CD4-positive, alpha-beta T cell treated with Interleukin-17A for 1 hour (primary cell): ENCODE data around the gene SAMD7.

Source experiments
- DNase-seq: peaks from one replicate; pipeline ENCODE4 v3.0.0-alpha.2; 2020

Gene SAMD7

GRCh38 chr3:169911272-169911671 lies at the start of gene SAMD7:
Gene SAMD7 (plus strand): TSS chr3:169911572. CDS start chr3:169919499, 7,927 bp downstream.
- DNase-seq, result no peak

- DNase-seq, result no peak
These were observed 49.5 kb upstream of the SAMD7 start for GRCh38 chr3:169861871-169862270.

- DNase-seq, result peak; percentile 79
These were observed 47.9 kb upstream of the SAMD7 start for GRCh38 chr3:169863458-169863899.

GRCh38 chr3:169864270-169864669 lies 47.1 kb upstream of the SAMD7 start:
- no peak for DNase-seq

- peak; percentile 4 for DNase-seq
These were observed 46.1 kb upstream of the SAMD7 start for GRCh38 chr3:169865176-169865767.

- DNase-seq, result no peak
These were observed 43.7 kb upstream of the SAMD7 start for GRCh38 chr3:169867584-169868210.

GRCh38 chr3:169868369-169868768 lies 43.0 kb upstream of the SAMD7 start:
- DNase-seq, result no peak

- no peak for DNase-seq
These were observed 41.7 kb upstream of the SAMD7 start, which contains the start of gene LRRC31 for GRCh38 chr3:169869484-169870220. Gene LRRC31 (minus strand): TSS chr3:169869935. CDS start chr3:169869807, 128 bp downstream.

GRCh38 chr3:169871129-169871886 lies 40.1 kb upstream of the SAMD7 start:
- DNase-seq, result peak; percentile 14

- no peak for DNase-seq
These were observed 32.3 kb upstream of the SAMD7 start for GRCh38 chr3:169879013-169879557.

- DNase-seq, result no peak
These were observed 31.4 kb upstream of the SAMD7 start for GRCh38 chr3:169879845-169880575.

GRCh38 chr3:169880576-169881250 lies 30.7 kb upstream of the SAMD7 start:
- no peak for DNase-seq

GRCh38 chr3:169886671-169887070 lies 24.7 kb upstream of the SAMD7 start:
- DNase-seq, result no peak

- DNase-seq, result no peak
These were observed 19.5 kb upstream of the SAMD7 start for GRCh38 chr3:169891886-169892285.

- no peak for DNase-seq
These were observed 17.3 kb upstream of the SAMD7 start for GRCh38 chr3:169894110-169894509.

- DNase-seq, result no peak
These were observed 16.3 kb upstream of the SAMD7 start for GRCh38 chr3:169895072-169895471.

GRCh38 chr3:169897284-169897683 lies 14.1 kb upstream of the SAMD7 start:
- no peak for DNase-seq

GRCh38 chr3:169901453-169901852 lies 9.9 kb upstream of the SAMD7 start:
- DNase-seq, result no peak

GRCh38 chr3:169905404-169905803 lies 6.0 kb upstream of the SAMD7 start:
- no peak for DNase-seq

- DNase-seq, result no peak
These were observed 3.9 kb upstream of the SAMD7 start for GRCh38 chr3:169907476-169907875.

GRCh38 chr3:169907944-169908343 lies 3.4 kb upstream of the SAMD7 start:
- DNase-seq, result no peak

- no peak for DNase-seq
These were observed 2.0 kb downstream of the SAMD7 start for GRCh38 chr3:169913323-169913722.
